ENCODE data around the gene ANK2. TPM values are rescaled to one million over a fixed set of nuclear protein-coding genes. Genes with fewer than 3 reads are reported as not detected.

ANK2 gene
- total and polyA plus RNA-seq, 4 donors, result 1.1 to 61.2 (median 12.5) TPM

DNA sequence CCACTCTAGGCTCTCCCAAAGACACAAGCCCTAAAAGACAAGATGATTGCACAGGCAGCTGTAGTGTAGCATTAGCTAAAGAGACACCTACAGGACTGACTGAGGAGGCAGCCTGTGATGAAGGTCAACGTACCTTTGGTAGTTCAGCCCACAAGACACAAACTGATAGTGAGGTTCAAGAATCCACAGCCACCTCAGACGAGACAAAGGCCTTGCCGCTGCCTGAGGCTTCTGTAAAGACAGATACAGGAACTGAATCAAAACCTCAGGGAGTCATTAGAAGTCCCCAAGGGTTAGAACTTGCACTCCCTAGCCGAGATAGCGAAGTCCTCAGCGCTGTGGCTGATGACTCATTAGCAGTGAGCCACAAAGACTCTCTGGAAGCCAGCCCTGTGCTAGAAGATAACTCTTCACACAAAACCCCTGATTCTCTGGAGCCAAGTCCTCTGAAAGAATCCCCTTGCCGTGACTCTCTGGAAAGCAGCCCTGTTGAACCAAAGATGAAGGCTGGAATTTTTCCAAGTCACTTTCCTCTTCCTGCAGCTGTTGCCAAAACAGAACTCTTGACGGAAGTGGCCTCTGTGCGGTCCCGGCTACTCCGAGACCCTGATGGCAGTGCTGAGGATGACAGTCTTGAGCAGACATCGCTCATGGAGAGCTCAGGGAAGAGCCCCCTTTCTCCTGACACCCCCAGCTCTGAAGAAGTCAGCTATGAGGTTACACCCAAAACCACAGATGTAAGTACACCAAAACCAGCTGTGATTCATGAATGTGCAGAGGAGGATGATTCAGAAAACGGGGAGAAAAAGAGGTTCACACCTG lies 306.3 kb downstream of the ANK2 start:
- Histone ChIP-seq H3K27me3 (ENCODE audit: control insufficient read depth in 3 of 3, insufficient read depth in 3 of 3, low read length in 2 of 3) (no peaks in the 10 kb centered on the region), H3K27ac (ENCODE audit: low read depth in 1 of 2, low read length in 1 of 2) (no peak overlapping the region), H3K4me1 (ENCODE audit: control insufficient read depth in 5 of 5, insufficient read depth in 5 of 5, low read length in 5 of 5) (no peaks in the 10 kb centered on the region), H3K36me3 (ENCODE audit: control insufficient read depth in 4 of 4, insufficient read depth in 4 of 4, low read length in 4 of 4) (peaks cover 0 to 11% (median 5%) of the 10 kb centered on the region in 4 donors), H3K9ac (ENCODE audit: insufficient read depth in 1 of 2, low read length in 2 of 2) (no peak overlapping the region), H3K4me3 (no peak overlapping the region), H3K9me3 (ENCODE audit: control insufficient read depth in 4 of 4, insufficient read depth in 3 of 4, low read length in 3 of 4) (peaks cover 0 to 6% (median 2%) of the 10 kb centered on the region in 4 donors)
- DNase-seq (peak in 1 of 3 donors; percentile 37), ATAC-seq (ENCODE audit: insufficient read depth, low FRiP score) (peak; percentile 39)
- WGBS, 2 donors, result 22 to 43% methylated on average over 13 of the region's 13 CpGs
- TF ChIP-seq, protein P1, sequence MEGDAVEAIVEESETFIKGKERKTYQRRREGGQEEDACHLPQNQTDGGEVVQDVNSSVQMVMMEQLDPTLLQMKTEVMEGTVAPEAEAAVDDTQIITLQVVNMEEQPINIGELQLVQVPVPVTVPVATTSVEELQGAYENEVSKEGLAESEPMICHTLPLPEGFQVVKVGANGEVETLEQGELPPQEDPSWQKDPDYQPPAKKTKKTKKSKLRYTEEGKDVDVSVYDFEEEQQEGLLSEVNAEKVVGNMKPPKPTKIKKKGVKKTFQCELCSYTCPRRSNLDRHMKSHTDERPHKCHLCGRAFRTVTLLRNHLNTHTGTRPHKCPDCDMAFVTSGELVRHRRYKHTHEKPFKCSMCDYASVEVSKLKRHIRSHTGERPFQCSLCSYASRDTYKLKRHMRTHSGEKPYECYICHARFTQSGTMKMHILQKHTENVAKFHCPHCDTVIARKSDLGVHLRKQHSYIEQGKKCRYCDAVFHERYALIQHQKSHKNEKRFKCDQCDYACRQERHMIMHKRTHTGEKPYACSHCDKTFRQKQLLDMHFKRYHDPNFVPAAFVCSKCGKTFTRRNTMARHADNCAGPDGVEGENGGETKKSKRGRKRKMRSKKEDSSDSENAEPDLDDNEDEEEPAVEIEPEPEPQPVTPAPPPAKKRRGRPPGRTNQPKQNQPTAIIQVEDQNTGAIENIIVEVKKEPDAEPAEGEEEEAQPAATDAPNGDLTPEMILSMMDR (IDR thresholded peaks at IDR 0.05; ENCODE audit: control extremely low read depth, extremely low read depth), result no peak

DNA sequence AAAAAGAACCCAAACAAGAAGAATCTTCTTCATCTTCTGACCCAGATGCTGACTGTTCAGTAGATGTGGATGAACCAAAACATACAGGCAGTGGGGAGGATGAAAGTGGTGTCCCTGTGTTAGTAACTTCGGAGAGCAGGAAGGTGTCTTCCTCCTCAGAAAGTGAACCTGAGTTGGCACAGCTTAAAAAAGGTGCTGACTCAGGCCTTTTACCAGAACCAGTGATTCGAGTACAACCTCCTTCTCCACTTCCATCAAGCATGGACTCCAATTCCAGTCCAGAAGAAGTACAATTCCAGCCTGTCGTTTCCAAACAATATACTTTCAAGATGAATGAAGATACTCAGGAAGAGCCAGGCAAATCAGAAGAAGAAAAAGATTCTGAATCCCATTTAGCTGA lies 307.0 kb downstream of the ANK2 start:
- Histone ChIP-seq H3K9ac (ENCODE audit: insufficient read depth in 1 of 2, low read length in 2 of 2) (no peak overlapping the region), H3K36me3 (ENCODE audit: control insufficient read depth in 4 of 4, insufficient read depth in 4 of 4, low read length in 4 of 4) (peaks cover 0 to 11% (median 5%) of the 10 kb centered on the region in 4 donors), H3K27ac (ENCODE audit: low read depth in 1 of 2, low read length in 1 of 2) (no peak overlapping the region), H3K4me3 (no peak overlapping the region), H3K27me3 (ENCODE audit: control insufficient read depth in 3 of 3, insufficient read depth in 3 of 3, low read length in 2 of 3) (no peaks in the 10 kb centered on the region), H3K4me1 (ENCODE audit: control insufficient read depth in 5 of 5, insufficient read depth in 5 of 5, low read length in 5 of 5) (no peaks in the 10 kb centered on the region), H3K9me3 (ENCODE audit: control insufficient read depth in 4 of 4, insufficient read depth in 3 of 4, low read length in 3 of 4) (peaks cover 0 to 6% (median 2%) of the 10 kb centered on the region in 4 donors)
- TF ChIP-seq, protein P1 (IDR thresholded peaks at IDR 0.05; ENCODE audit: control extremely low read depth, extremely low read depth), result no peak
- no peak for DNase-seq
- WGBS, 2 donors, result 87 to 94% methylated on average over 3 of the region's 3 CpGs
- no peak for ATAC-seq (ENCODE audit: insufficient read depth, low FRiP score)

DNA sequence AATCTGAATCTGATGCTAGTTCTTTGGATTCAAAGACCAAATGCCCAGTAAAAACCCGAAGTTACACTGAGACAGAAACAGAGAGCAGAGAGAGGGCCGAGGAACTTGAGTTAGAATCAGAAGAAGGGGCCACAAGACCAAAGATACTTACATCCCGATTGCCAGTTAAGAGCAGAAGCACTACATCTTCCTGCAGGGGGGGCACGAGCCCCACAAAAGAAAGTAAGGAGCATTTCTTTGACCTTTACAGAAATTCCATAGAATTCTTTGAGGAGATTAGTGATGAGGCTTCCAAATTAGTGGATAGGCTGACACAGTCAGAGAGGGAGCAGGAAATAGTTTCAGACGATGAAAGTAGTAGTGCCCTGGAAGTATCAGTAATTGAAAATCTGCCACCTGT lies 309.3 kb downstream of the ANK2 start:
- Histone ChIP-seq H3K9me3 (ENCODE audit: control insufficient read depth in 4 of 4, insufficient read depth in 3 of 4, low read length in 3 of 4) (peaks cover 0 to 6% (median 2%) of the 10 kb centered on the region in 4 donors), H3K9ac (ENCODE audit: insufficient read depth in 1 of 2, low read length in 2 of 2) (no peak overlapping the region), H3K27ac (ENCODE audit: low read depth in 1 of 2, low read length in 1 of 2) (no peak overlapping the region), H3K4me3 (no peak overlapping the region), H3K4me1 (ENCODE audit: control insufficient read depth in 5 of 5, insufficient read depth in 5 of 5, low read length in 5 of 5) (no peaks in the 10 kb centered on the region), H3K36me3 (ENCODE audit: control insufficient read depth in 4 of 4, insufficient read depth in 4 of 4, low read length in 4 of 4) (peaks cover 0 to 7% (median 5%) of the 10 kb centered on the region in 4 donors), H3K27me3 (ENCODE audit: control insufficient read depth in 3 of 3, insufficient read depth in 3 of 3, low read length in 2 of 3) (no peaks in the 10 kb centered on the region)
- DNase-seq (no peak), ATAC-seq (ENCODE audit: insufficient read depth, low FRiP score) (no peak)
- 85 to 89% methylated on average over 5 of the region's 5 CpGs for WGBS, 2 donors
- TF ChIP-seq, protein P1 (IDR thresholded peaks at IDR 0.05; ENCODE audit: control extremely low read depth, extremely low read depth), result no peak
